Skeletal muscle tissue (tissue), 4 donors: ENCODE measurements around the gene TLR3. TPM values are rescaled to one million over a fixed set of nuclear protein-coding genes. Genes with fewer than 3 reads are reported as not detected.

Source experiments
- H3K27ac ChIP-seq: one replicate; pipeline ENCODE4 v1.7.0; 2013; ENCODE audit warnings: mild to moderate bottlenecking, low read depth, low read length, inconsistent platforms
- H3K27me3 ChIP-seq, 3 donors: one replicate each; pipeline ENCODE4 v1.7.0; 2013; ENCODE audit warnings: low read length in 3 of 3; ENCODE audit not compliant: control insufficient read depth in 3 of 3, insufficient read depth in 3 of 3
- H3K36me3 ChIP-seq, 3 donors: one replicate each; pipeline ENCODE4 v1.7.0; 2013; ENCODE audit warnings: low read length in 3 of 3; ENCODE audit not compliant: control insufficient read depth in 3 of 3, insufficient read depth in 3 of 3
- H3K4me1 ChIP-seq, 3 donors: one replicate each; pipeline ENCODE4 v1.7.0; 2013; ENCODE audit warnings: low read length in 3 of 3, mild to moderate bottlenecking in 3 of 3; ENCODE audit not compliant: control insufficient read depth in 3 of 3, insufficient read depth in 3 of 3
- H3K4me3 ChIP-seq, 3 donors: one replicate each; pipeline ENCODE4 v1.7.0; 2013; ENCODE audit warnings: low read length in 3 of 3
- H3K9ac ChIP-seq, 3 donors: one replicate each; pipeline ENCODE4 v1.7.0; 2013; ENCODE audit warnings: low read length in 3 of 3, mild to moderate bottlenecking in 3 of 3, moderate library complexity in 2 of 3, low read depth in 1 of 3
- H3K9me3 ChIP-seq, 3 donors: one replicate each; pipeline ENCODE4 v1.7.0; 2013; ENCODE audit warnings: low read length in 3 of 3; ENCODE audit not compliant: control insufficient read depth in 3 of 3
- total RNA-seq: library from RNA; depleted of rRNA; stranded (reverse); fragments of >200 nt; gene quantifications from one replicate; pipeline ENCODE4 v1.2.3, GENCODE V29; 2014
- donor health status: Osteomylitis.

The TLR3 gene
- 1.0 TPM for total RNA-seq

DNA sequence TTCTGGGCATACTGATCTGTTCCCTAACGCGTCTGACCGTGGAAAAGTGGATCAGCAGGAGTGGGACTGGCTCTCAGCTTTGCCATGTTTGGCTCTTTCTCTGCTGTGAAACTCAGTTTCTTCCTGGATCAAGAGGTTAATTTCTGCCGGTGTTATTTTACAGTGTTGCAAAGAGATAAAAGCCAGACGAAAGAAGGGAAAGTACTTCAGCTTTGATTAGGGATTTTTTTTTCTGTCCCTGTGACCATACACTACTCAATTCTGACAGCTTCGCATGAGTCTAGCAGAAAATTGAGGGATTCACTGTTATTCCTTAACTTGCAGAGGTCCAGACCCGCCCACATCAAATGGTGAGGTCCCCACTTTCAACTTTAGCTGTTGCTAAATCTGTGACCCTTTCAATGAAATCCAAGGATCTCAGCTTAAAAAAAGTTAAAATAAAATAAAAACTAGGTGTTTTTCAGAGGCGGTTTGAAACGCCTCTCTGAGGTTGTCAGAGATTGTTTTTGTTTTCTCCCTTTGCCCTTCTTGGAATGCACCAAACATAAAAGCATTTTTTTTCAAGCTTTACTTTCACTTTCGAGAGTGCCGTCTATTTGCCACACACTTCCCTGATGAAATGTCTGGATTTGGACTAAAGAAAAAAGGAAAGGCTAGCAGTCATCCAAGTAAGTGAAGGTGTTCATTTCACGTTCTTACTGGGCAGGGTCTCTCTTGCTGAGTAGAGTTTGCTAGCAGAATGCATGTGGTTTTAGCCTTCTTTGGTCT is at the start of gene TLR3:
Gene TLR3, plus strand, starts transcription at position 576 of the 768 bp plus-strand sequence. CDS start 7,464 bp downstream, outside the sequence.
- Histone ChIP-seq H3K9me3 (no peaks in the 10 kb centered on the region), H3K36me3 (no peaks in the 10 kb centered on the region), H3K9ac (peak within 1 kb of the TSS; percentile 63 to 79 (median 71)), H3K4me3 (peak within 1 kb of the TSS; percentile 68 to 81 (median 74)), H3K27ac (no peak within 1 kb of the TSS), H3K4me1 (peaks cover 0 to 3% (median 0%) of the 10 kb centered on the region in 3 donors), H3K27me3 (no peaks in the 10 kb centered on the region)

- Histone ChIP-seq H3K4me1 (peaks cover 0 to 5% (median 5%) of the 10 kb centered on the region in 3 donors), H3K9me3 (no peaks in the 10 kb centered on the region), H3K27ac (no peak overlapping the region), H3K27me3 (no peaks in the 10 kb centered on the region), H3K36me3 (no peaks in the 10 kb centered on the region), H3K4me3 (no peak overlapping the region), H3K9ac (no peak overlapping the region)
These were observed 49.7 kb upstream of the TLR3 start for GRCh38 chr4:186019269-186019668.

- no peak overlapping the region for H3K9ac ChIP-seq
- peaks cover 0 to 2% (median 0%) of the 10 kb centered on the region in 3 donors for H3K9me3 ChIP-seq
- H3K4me1 ChIP-seq: peaks cover 0 to 5% (median 5%) of the 10 kb centered on the region in 3 donors
- no peaks in the 10 kb centered on the region for H3K36me3 ChIP-seq
- no peaks in the 10 kb centered on the region for H3K27me3 ChIP-seq
- H3K4me3 ChIP-seq: no peak overlapping the region
- no peak overlapping the region for H3K27ac ChIP-seq
These were observed 48.7 kb upstream of the TLR3 start for GRCh38 chr4:186020106-186020792.

- Histone ChIP-seq H3K27ac (no peak overlapping the region), H3K36me3 (no peaks in the 10 kb centered on the region), H3K4me1 (peaks cover 0 to 5% (median 5%) of the 10 kb centered on the region in 3 donors), H3K9me3 (peaks cover 0 to 2% (median 0%) of the 10 kb centered on the region in 3 donors), H3K9ac (peak overlapping the region in 1 of 3 donors; percentile 3), H3K27me3 (no peaks in the 10 kb centered on the region), H3K4me3 (no peak overlapping the region)
These were observed 48.1 kb upstream of the TLR3 start for GRCh38 chr4:186020793-186021407.

GRCh38 chr4:186021461-186022167 is 47.3 kb upstream of the TLR3 start:
- Histone ChIP-seq H3K9me3 (peaks cover 0 to 2% (median 0%) of the 10 kb centered on the region in 3 donors), H3K36me3 (no peaks in the 10 kb centered on the region), H3K9ac (peak overlapping the region in 1 of 3 donors; percentile 3), H3K27me3 (no peaks in the 10 kb centered on the region), H3K4me1 (peaks cover 0 to 5% (median 5%) of the 10 kb centered on the region in 3 donors), H3K27ac (no peak overlapping the region), H3K4me3 (peak overlapping the region; percentile 29 to 58 (median 39))

DNA sequence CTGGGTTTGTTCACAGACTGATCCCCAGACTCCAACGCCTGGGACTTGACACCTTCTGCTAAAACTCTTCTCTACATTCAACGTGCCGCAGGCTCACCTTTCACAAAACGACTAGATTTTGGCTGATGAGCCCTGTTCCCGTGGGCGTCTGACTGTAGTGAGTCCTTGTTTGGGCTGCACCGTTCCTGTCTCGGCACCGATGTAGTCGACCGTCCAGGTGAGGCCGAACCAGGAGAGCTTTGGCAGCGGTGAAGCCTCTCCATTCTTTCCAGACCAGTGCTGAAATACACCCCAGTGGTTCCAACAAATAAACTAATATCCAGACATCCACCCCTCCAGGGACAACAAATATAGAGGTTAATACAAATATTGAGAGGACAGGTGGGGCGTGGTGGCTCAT is 45.0 kb upstream of the TLR3 start:
- Histone ChIP-seq H3K36me3 (no peaks in the 10 kb centered on the region), H3K4me1 (peaks cover 2 to 7% (median 7%) of the 10 kb centered on the region in 3 donors), H3K9me3 (peaks cover 0 to 2% (median 0%) of the 10 kb centered on the region in 3 donors), H3K9ac (no peak overlapping the region), H3K4me3 (no peak overlapping the region), H3K27ac (no peak overlapping the region), H3K27me3 (no peaks in the 10 kb centered on the region)

- Histone ChIP-seq H3K9me3 (peaks cover 0 to 2% (median 0%) of the 10 kb centered on the region in 3 donors), H3K4me3 (no peak overlapping the region), H3K9ac (no peak overlapping the region), H3K4me1 (peaks cover 10 to 15% (median 13%) of the 10 kb centered on the region in 3 donors), H3K36me3 (no peaks in the 10 kb centered on the region), H3K27me3 (no peaks in the 10 kb centered on the region), H3K27ac (no peak overlapping the region)
These were observed 44.1 kb upstream of the TLR3 start for GRCh38 chr4:186024637-186025407.

DNA sequence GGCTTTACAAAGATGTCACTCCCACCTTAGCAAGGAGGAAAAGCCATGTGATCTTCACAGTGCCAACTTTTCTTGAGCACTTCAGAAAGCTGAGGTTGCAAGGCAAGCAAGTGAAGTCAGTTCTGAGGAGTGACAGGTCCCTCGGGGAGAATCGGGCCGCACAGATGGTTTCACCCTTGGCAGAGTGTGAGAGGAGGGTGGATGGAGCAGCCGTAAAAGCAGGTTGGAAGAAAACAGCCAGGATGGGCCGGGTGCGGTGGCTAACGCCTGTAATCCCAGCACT is 43.6 kb upstream of the TLR3 start:
- Histone ChIP-seq H3K4me1 (peaks cover 15 to 19% (median 18%) of the 10 kb centered on the region in 3 donors), H3K9me3 (peaks cover 0 to 2% (median 0%) of the 10 kb centered on the region in 3 donors), H3K4me3 (no peak overlapping the region), H3K36me3 (no peaks in the 10 kb centered on the region), H3K27ac (no peak overlapping the region), H3K9ac (no peak overlapping the region), H3K27me3 (no peaks in the 10 kb centered on the region)

DNA sequence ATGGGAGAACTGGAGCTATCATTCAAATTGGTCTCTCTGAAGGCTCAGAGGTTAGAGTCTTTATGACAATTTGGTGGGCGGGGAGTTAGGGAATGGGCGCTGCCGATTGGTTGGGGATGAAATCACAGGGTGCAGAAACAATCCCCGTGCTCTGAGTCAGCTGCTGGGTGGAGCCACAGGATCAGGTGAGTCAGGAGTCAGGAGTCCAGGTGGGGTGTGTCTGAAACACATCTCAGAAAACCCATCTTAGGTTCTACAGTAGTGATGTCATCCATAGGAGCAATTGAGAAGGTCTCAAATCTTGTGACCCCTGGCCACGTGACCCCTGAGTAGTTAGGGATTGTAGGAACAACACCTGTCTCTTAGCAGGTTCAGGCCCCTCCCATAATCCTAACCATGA is 41.6 kb upstream of the TLR3 start:
- Histone ChIP-seq H3K4me3 (no peak overlapping the region), H3K27ac (no peak overlapping the region), H3K9ac (no peak overlapping the region), H3K36me3 (no peaks in the 10 kb centered on the region), H3K9me3 (peaks cover 0 to 2% (median 0%) of the 10 kb centered on the region in 3 donors), H3K4me1 (peaks cover 22 to 25% (median 25%) of the 10 kb centered on the region in 3 donors), H3K27me3 (no peaks in the 10 kb centered on the region)
